Choroid plexus epithelial cell (primary cell): Measurements from ENCODE around the gene PMP22.

ENCODE experiments used
- DNase-seq: peaks from one replicate; pipeline ENCODE4 v3.0.0-alpha.2; 2010; ENCODE audit warnings: low read depth
- H3K4me3 ChIP-seq: 2 replicates; pipeline ENCODE4 v1.5.1; 2011; ENCODE audit warnings: low read depth, mild to moderate bottlenecking, control low read depth, low read length, moderate library complexity
- CTCF ChIP-seq: conservative IDR thresholded peaks from 2 replicates; pipeline ENCODE4 v1.5.1; 2011; ENCODE audit warnings: low read depth, mild to moderate bottlenecking, control low read depth, inconsistent platforms, low read length, moderate library complexity

PMP22 gene

GRCh38 chr17:15263206-15263579 lies 1.9 kb downstream of the PMP22 start:
- peak; percentile 80 for DNase-seq
- H3K4me3 ChIP-seq = peak overlapping the region; percentile 79
- TF ChIP-seq CTCF = no peak

GRCh38 chr17:15262291-15263205 lies 2.6 kb downstream of the PMP22 start:
- H3K4me3 ChIP-seq = peak overlapping the region; percentile 79
- peak; percentile 82 for DNase-seq

GRCh38 chr17:15261802-15262290 lies 3.3 kb downstream of the PMP22 start:
- no peak for TF ChIP-seq CTCF
- H3K4me3 ChIP-seq = peak overlapping the region; percentile 79
- peak; percentile 38 for DNase-seq

More at GRCh38 chr17:15262291-15263205, 2.6 kb downstream of the PMP22 start:
- peak; percentile 24 for TF ChIP-seq CTCF

- H3K4me3 ChIP-seq = peak overlapping the region; percentile 79
- DNase-seq = peak; percentile 73
- TF ChIP-seq CTCF = peak; percentile 47
Observed at GRCh38 chr17:15261258-15261801, 3.8 kb downstream of the PMP22 start.

DNA sequence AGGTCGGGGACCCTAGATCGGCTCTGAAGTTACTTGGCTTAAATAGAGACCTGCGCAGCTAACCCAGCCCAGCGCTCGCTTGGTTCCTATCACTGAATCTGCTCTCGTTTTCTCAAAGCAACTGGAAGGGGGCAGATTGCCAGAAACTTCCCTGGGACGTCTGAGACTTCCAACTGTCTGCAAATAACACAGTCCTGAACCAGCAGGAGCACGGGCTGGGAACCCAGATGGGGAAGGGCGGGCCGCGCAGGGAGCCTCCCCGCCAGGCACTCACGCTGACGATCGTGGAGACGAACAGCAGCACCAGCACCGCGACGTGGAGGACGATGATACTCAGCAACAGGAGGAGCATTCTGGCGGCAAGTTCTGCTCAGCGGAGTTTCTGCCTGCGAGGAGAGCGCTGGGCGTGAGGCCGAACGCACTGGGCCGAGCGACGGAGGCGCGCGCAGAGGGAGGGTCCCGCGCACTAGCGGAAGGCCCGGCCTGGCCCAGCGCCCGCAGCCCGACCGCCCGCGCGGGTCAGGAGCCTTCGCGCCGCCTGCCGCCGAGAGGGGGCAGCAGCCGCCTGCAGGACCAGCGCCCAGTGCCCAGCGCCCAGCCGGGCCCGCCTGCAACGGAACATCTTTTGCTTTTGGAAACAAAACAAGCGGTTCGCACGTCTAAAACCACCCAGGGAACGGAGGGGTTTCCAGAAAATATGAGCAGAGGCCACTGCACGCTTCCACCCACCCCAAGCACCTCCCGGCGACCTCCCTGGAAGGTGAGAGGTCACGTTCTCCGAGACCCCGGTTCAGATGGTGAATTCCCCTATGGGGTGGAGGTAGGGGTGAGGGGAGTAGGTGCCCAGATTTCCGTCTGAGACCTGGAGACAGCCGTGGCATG lies 4.5 kb downstream of the PMP22 start:
- peak; percentile 46 for TF ChIP-seq CTCF
- peak; percentile 90 for DNase-seq
- peak overlapping the region; percentile 79 for H3K4me3 ChIP-seq

GRCh38 chr17:15257796-15258512 lies 7.2 kb downstream of the PMP22 start:
- DNase-seq = no peak

More at GRCh38 chr17:15257796-15258512, 7.2 kb downstream of the PMP22 start:
- no peak overlapping the region for H3K4me3 ChIP-seq
- TF ChIP-seq CTCF = no peak
